ACHN (cell line): Measurements from ENCODE around the gene IQSEC1.

ENCODE experiments used
- DNase-seq: peaks from one replicate; pipeline ENCODE4 v3.0.0-alpha.2; 2015
- in situ Hi-C: cut with HindIII; loops from 2 replicates; pipeline ENCODE4 v1.10.0; 2017; ENCODE audit warnings: low sequenced_read_pairs, low pct_ligation_motif_present, low pct_unique_long_range_greater_than_20kb

IQSEC1 gene

GRCh38 chr3:12944413-12944812 is 128.8 kb downstream of the IQSEC1 start:
- in situ Hi-C loops: no loop called here
- no peak for DNase-seq

GRCh38 chr3:12943124-12944021 is 129.9 kb downstream of the IQSEC1 start:
- in situ Hi-C loops: no loop called here
- no peak for DNase-seq

- no peak for DNase-seq
- in situ Hi-C loops: no loop called here
Measured at GRCh38 chr3:12941495-12942023, 131.7 kb downstream of the IQSEC1 start.

GRCh38 chr3:12940854-12941253 is 132.4 kb downstream of the IQSEC1 start:
- in situ Hi-C loops: no loop called here

GRCh38 chr3:12939137-12939536 is 134.1 kb downstream of the IQSEC1 start:
- DNase-seq: no peak
- in situ Hi-C loops: no loop called here

More at GRCh38 chr3:12940854-12941253, 132.4 kb downstream of the IQSEC1 start:
- DNase-seq: no peak

- DNase-seq: no peak
- in situ Hi-C loops: no loop called here
Measured at GRCh38 chr3:12938258-12938711, 134.9 kb downstream of the IQSEC1 start.

GRCh38 chr3:12935861-12936830 is 137.1 kb downstream of the IQSEC1 start:
- in situ Hi-C loops: no loop called here
- DNase-seq: no peak

GRCh38 chr3:12935023-12935860 is 138.0 kb downstream of the IQSEC1 start:
- in situ Hi-C loops: no loop called here
- no peak for DNase-seq

- DNase-seq: no peak
- in situ Hi-C loops: no loop called here
Measured at GRCh38 chr3:12934431-12934830, 138.8 kb downstream of the IQSEC1 start.

GRCh38 chr3:12933901-12934300 is 139.3 kb downstream of the IQSEC1 start:
- in situ Hi-C loops: no loop called here
- DNase-seq: no peak

- in situ Hi-C loops: no loop called here
Measured at GRCh38 chr3:12932754-12933153, 140.5 kb downstream of the IQSEC1 start.

GRCh38 chr3:12932347-12932746 is 140.9 kb downstream of the IQSEC1 start:
- in situ Hi-C loops: no loop called here

More at GRCh38 chr3:12932754-12933153, 140.5 kb downstream of the IQSEC1 start:
- DNase-seq: no peak

GRCh38 chr3:12931273-12931905 is 141.8 kb downstream of the IQSEC1 start:
- in situ Hi-C loops: no loop called here
- no peak for DNase-seq

More at GRCh38 chr3:12932347-12932746, 140.9 kb downstream of the IQSEC1 start:
- no peak for DNase-seq

- in situ Hi-C loops: no loop called here
- DNase-seq: no peak
Measured at GRCh38 chr3:12929801-12930200, 143.4 kb downstream of the IQSEC1 start.

- in situ Hi-C loops: no loop called here
- no peak for DNase-seq
Measured at GRCh38 chr3:12926660-12927059, 146.6 kb downstream of the IQSEC1 start.

GRCh38 chr3:12925648-12926047 is 147.6 kb downstream of the IQSEC1 start:
- in situ Hi-C loops: no loop called here
- DNase-seq: no peak

- DNase-seq: no peak
- in situ Hi-C loops: no loop called here
Measured at GRCh38 chr3:12924437-12924836, 148.8 kb downstream of the IQSEC1 start.
